Suprapubic skin (tissue), 4 donors: ENCODE data around the gene EOLA2.
"Not testable (repeated sequence)": the region's sequence is repeated elsewhere in the genome, so short reads cannot be mapped to it uniquely, and the experiment has no call there.

Source experiments
- CTCF ChIP-seq, 2 donors: fragments of 200-600 bp in 1 of 2; fragments of 450-650 bp in 1 of 2; sonication (generic) in 1 of 2; IDR thresholded peaks; one replicate each; pipeline ENCODE4 v1.5.1; 2016 to 2019; ENCODE audit warnings: antibody characterized with exemption in 2 of 2, mild to moderate bottlenecking in 1 of 2, moderate library complexity in 1 of 2
- EP300 ChIP-seq: sonication (generic); formaldehyde crosslinking; IDR thresholded peaks from one replicate; pipeline ENCODE4 v1.6.1; 2017; ENCODE audit warnings: antibody characterized with exemption
- POLR2A ChIP-seq, 2 donors: fragments of 450-650 bp; IDR thresholded peaks; one replicate each; pipeline ENCODE4 v1.6.1; 2017; ENCODE audit warnings: antibody characterized with exemption in 2 of 2, mild to moderate bottlenecking in 2 of 2, moderate library complexity in 2 of 2
- POLR2AphosphoS5 ChIP-seq, 3 donors: sonication (generic); formaldehyde crosslinking; IDR thresholded peaks; one replicate each; pipeline ENCODE4 v1.6.1; 2017; ENCODE audit warnings: antibody characterized with exemption in 3 of 3

GRCh38 chrX:149923836-149924235 is 14.5 kb downstream of the EOLA2 start:
- TF ChIP-seq CTCF (IDR thresholded peaks at IDR 0.05); POLR2AphosphoS5 (IDR thresholded peaks at IDR 0.05); EP300; POLR2A (IDR thresholded peaks at IDR 0.05): not testable (repeated sequence)
